GM11168 (cell line): ENCODE measurements around the gene PSMA7.
"Not testable (repeated sequence)": the region's sequence is repeated elsewhere in the genome, so short reads cannot be mapped to it uniquely, and the experiment has no call there.

Experiments used
- in situ Hi-C: fragments of 300-500 bp; cut with MboI; formaldehyde crosslinking; loops from one replicate; pipeline ENCODE4 v1.12.0; 2022; ENCODE audit warnings: low sequenced_read_pairs; ENCODE audit not compliant: unreplicated experiment

The PSMA7 gene

GRCh38 chr20:62122654-62123449 is 20.3 kb downstream of the PSMA7 start:
- in situ Hi-C loops = loop anchor here (10.0 kb wide), 1 partner anchor 128 kb away; no protein-coding TSS in a partner anchor

- in situ Hi-C loops = loop anchor here (10.0 kb wide), 1 partner anchor 127 kb away; no protein-coding TSS in a partner anchor
Measured at GRCh38 chr20:62121776-62122653, 21.2 kb downstream of the PSMA7 start, which contains the start of gene LSM14B. Gene LSM14B (plus strand): TSS chr20:62122475. CDS start chr20:62122667, 192 bp downstream.

- in situ Hi-C loops = loop anchor here (10.0 kb wide), 1 partner anchor 126 kb away; no protein-coding TSS in a partner anchor
Measured at GRCh38 chr20:62120990-62121775, 22.0 kb downstream of the PSMA7 start.

GRCh38 chr20:62120365-62120762 is 22.8 kb downstream of the PSMA7 start:
- in situ Hi-C loops = loop anchor here (10.0 kb wide), 1 partner anchor 126 kb away; no protein-coding TSS in a partner anchor

GRCh38 chr20:62119591-62120364 is 23.4 kb downstream of the PSMA7 start:
- in situ Hi-C loops = loop anchor here (10.0 kb wide), 1 partner anchor 125 kb away; no protein-coding TSS in a partner anchor

- in situ Hi-C loops = no loop called here
Measured at GRCh38 chr20:62119115-62119514, 24.1 kb downstream of the PSMA7 start.

GRCh38 chr20:62118113-62119043 is 24.8 kb downstream of the PSMA7 start:
- in situ Hi-C loops = no loop called here

GRCh38 chr20:62117658-62118057 is 25.5 kb downstream of the PSMA7 start:
- in situ Hi-C loops = no loop called here

- in situ Hi-C loops = no loop called here
Measured at GRCh38 chr20:62117362-62117646, 25.9 kb downstream of the PSMA7 start.

- in situ Hi-C loops = no loop called here
Measured at GRCh38 chr20:62116558-62117361, 26.4 kb downstream of the PSMA7 start.

GRCh38 chr20:62115800-62116407 is 27.3 kb downstream of the PSMA7 start:
- in situ Hi-C loops = not testable (repeated sequence)

GRCh38 chr20:62114894-62115293 is 28.3 kb downstream of the PSMA7 start:
- in situ Hi-C loops = no loop called here

- in situ Hi-C loops = no loop called here
Measured at GRCh38 chr20:62112368-62112767, 30.8 kb downstream of the PSMA7 start.

GRCh38 chr20:62111148-62111547 is 32.0 kb downstream of the PSMA7 start:
- in situ Hi-C loops = no loop called here

GRCh38 chr20:62105592-62105991 is 37.6 kb downstream of the PSMA7 start:
- in situ Hi-C loops = no loop called here

GRCh38 chr20:62104791-62105345 is 38.3 kb downstream of the PSMA7 start:
- in situ Hi-C loops = no loop called here

- in situ Hi-C loops = no loop called here
Measured at GRCh38 chr20:62104234-62104789, 38.9 kb downstream of the PSMA7 start.
